ENCODE data around the gene TMEM181. TPM values are rescaled to one million over a fixed set of nuclear protein-coding genes. Genes with fewer than 3 reads are reported as not detected.
A peak's percentile ranks its signal among the peaks of the same experiment; 100 is the strongest.
"Not testable (repeated sequence)": the region's sequence is repeated elsewhere in the genome, so short reads cannot be mapped to it uniquely, and the experiment has no call there.

Gene TMEM181
- total RNA-seq, 1 donor from 2014 or later, result 18.4 TPM

DNA sequence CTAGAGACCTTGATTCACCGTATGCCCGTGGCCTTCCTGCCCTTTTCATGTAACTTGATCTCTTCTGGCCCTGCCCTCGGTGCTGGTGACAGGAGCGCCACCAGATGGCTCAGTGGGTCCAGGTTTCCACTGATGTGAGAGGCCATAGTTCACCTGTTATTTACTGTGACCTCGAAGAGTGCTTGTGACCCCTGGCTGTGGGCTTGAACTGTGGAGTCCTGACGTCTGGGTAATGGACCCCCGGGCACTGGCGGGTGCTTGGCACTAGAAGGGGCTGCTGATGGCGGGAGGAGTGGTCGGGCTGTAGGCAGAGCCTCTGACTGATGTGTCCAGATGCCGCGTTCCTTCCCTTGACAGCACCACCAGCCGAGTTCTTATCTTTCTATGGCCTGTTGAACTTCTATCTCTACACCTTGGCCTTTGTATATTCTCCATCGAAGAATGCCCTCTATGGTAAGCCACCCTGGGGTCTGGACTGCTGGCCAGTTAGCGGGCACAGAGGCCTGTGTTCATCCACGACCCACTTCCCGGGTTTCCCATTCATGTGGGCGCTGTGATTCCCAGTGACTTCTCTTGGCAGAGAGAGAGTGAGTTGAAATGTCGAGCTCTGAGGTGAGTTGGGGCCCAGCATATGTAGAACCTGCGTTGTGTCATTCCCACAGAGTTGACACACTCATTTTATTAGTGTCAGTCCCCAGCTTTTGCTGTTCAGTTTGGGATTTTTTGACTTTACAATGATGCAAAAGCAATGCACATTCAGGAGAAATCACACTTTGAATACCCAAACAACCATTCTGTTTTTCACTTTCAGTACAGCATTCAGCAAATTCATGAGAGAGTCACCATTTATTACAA lies 69.7 kb downstream of the TMEM181 start:
- H3K4me1 ChIP-seq, result peaks cover 29% of the 10 kb centered on the region
- no peaks in the 10 kb centered on the region for H3K9me3 ChIP-seq
- H3K27ac ChIP-seq, result no peak overlapping the region
- H3K4me3 ChIP-seq, result no peak overlapping the region
- DNase-seq (ENCODE audit: extremely low spot score in 2 of 2), result peak in 1 of 2 donors; percentile 93
- H3K36me3 ChIP-seq, result peaks cover 0 to 17% of the 10 kb centered on the region in 2 donors
- intact Hi-C loops (cut with DNase I), result no loop called here
- TF ChIP-seq CTCF (IDR thresholded peaks at IDR 0.05) (no peak), POLR2A (IDR thresholded peaks at IDR 0.05) (no peak), POLR2AphosphoS5 (IDR thresholded peaks at IDR 0.05; ENCODE audit: insufficient read depth in 1 of 2, low read depth in 1 of 2) (no peak)
- H3K27me3 ChIP-seq, result no peaks in the 10 kb centered on the region

DNA sequence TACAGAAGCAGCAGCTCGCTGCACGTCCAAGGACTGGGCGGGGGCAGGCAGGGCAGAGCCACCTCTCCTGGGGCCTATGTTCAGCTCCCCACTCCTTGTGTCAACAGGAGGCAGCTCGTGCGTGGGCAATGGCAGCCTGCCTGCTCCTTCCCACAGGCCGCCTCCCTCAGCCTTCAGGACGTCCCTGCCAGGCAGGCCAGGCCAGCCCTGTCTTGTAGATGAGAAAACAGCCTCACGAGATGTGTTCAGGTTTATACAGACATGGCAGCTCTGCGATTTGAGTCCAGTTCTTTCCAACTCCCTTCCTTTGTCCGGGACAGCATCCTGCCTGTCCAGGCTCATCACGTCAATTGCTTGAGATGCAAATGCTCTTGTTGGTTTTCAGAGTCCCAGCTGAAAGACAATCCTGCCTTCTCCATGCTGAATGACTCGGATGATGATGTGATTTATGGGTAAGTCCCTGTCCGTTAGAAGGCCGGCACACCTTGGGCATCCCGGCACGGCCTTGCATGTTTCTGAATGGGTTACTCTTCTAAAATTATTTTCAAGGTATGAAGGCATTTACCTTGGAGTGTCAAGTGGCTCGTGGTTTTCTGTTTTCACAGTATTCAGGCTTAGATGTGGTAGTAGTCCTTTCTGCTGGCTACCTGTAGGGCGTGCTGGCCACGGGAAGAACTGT lies 71.2 kb downstream of the TMEM181 start:
- peak overlapping the region; percentile 68 for H3K27ac ChIP-seq
- peaks cover 0 to 22% of the 10 kb centered on the region in 2 donors for H3K36me3 ChIP-seq
- H3K27me3 ChIP-seq, result no peaks in the 10 kb centered on the region
- H3K9me3 ChIP-seq, result no peaks in the 10 kb centered on the region
- H3K4me1 ChIP-seq, result peaks cover 29% of the 10 kb centered on the region
- intact Hi-C loops (cut with DNase I), result no loop called here
- TF ChIP-seq CTCF (IDR thresholded peaks at IDR 0.05), result no peak
- peak; percentile 49 to 56 for TF ChIP-seq POLR2AphosphoS5 (IDR thresholded peaks at IDR 0.05; ENCODE audit: insufficient read depth in 1 of 2, low read depth in 1 of 2)
- DNase-seq (ENCODE audit: extremely low spot score in 2 of 2), result peak in 1 of 2 donors; percentile 95
- peak overlapping the region; percentile 0 to 13 for H3K4me3 ChIP-seq

DNA sequence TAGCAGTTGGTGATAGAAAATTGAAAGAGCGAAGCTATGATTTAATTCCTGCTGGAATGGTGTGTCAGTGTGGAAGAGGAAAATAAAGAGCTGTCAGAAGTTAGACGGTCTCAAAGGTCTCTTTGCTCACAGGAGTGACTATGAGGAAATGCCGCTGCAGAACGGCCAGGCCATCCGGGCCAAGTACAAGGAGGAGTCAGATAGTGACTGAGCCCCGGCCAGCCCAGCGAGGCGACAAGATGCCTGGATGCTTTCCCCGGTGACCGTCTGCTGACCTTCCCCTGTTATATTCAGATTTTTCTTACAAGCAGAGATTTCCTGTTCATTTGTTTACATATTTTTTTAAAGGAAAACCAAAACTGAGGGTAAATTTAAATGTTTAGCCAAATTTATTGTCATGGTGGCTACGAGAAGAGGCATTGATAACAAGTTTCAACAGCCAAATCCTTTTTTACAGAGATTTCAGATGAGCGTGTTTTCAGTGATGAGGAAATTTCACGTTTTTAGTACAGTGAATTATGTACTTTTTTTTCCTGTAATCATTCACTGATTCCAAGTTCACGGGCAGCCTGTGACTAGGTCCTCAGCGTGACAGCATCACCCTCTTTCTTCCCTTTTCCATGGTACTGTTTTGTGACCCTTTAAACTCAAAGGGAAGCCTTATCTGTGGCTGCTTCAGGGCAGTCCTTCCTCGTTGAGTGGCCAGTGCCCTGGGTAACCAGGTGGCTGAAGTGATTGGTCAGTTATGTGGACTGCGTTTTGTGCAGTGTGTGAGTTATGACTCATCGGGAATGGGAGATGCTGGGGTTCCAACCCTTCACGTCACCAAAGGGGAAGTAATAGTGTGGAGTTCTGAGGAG lies 72.0 kb downstream of the TMEM181 start:
- TF ChIP-seq CTCF (IDR thresholded peaks at IDR 0.05), result no peak
- no peak for TF ChIP-seq POLR2A (IDR thresholded peaks at IDR 0.05)
- TF ChIP-seq POLR2AphosphoS5 (IDR thresholded peaks at IDR 0.05; ENCODE audit: insufficient read depth in 1 of 2, low read depth in 1 of 2), result peak; percentile 34 to 38
- Histone ChIP-seq H3K27me3 (no peaks in the 10 kb centered on the region), H3K4me3 (peak overlapping the region; percentile 0 to 13), H3K27ac (peak overlapping the region; percentile 68), H3K4me1 (peaks cover 29% of the 10 kb centered on the region), H3K36me3 (peaks cover 0 to 23% of the 10 kb centered on the region in 2 donors), H3K9me3 (no peaks in the 10 kb centered on the region)
- DNase-seq (ENCODE audit: extremely low spot score in 2 of 2), result peak; percentile 87 to 89
- intact Hi-C loops (cut with DNase I), result no loop called here

- H3K4me3 ChIP-seq; DNase-seq (ENCODE audit: extremely low spot score in 2 of 2); H3K9me3 ChIP-seq; intact Hi-C loops (cut with DNase I); H3K27me3 ChIP-seq: not testable (repeated sequence)
- H3K36me3 ChIP-seq, result peaks cover 0 to 21% of the 10 kb centered on the region in 2 donors
- peak overlapping the region; percentile 68 for H3K27ac ChIP-seq
- peaks cover 29% of the 10 kb centered on the region for H3K4me1 ChIP-seq
Measured at GRCh38 chr6:158632538-158633119, 72.7 kb downstream of the TMEM181 start.

DNA sequence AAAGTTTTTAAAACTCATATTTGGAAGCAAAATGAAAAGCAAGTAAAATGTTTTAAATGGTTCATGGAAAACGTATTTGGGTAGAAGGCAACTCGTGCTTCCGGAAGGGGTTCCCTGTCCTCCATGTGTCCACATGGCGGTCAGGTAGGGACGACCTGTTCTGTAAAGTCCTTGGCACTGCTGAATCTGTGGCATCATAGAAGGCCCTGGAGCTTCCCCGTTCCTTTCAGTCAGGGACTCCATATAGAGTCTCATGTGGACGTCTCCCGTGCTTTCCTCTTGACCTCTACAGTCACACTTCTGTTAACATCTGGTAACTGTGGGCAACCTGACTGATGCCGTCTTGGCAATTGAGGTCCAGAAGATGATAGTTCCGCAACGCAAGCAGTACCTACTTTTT lies 73.2 kb downstream of the TMEM181 start:
- Histone ChIP-seq H3K27me3 (no peaks in the 10 kb centered on the region), H3K4me1 (peaks cover 29% of the 10 kb centered on the region), H3K9me3 (no peaks in the 10 kb centered on the region), H3K27ac (no peak overlapping the region), H3K36me3 (peaks cover 0 to 21% of the 10 kb centered on the region in 2 donors), H3K4me3 (no peak overlapping the region)
- DNase-seq (ENCODE audit: extremely low spot score in 2 of 2), result peak in 1 of 2 donors; percentile 85
- intact Hi-C loops (cut with DNase I), result no loop called here
- TF ChIP-seq POLR2A (IDR thresholded peaks at IDR 0.05), result no peak
- no peak for TF ChIP-seq CTCF (IDR thresholded peaks at IDR 0.05)
- no peak for TF ChIP-seq POLR2AphosphoS5 (IDR thresholded peaks at IDR 0.05; ENCODE audit: insufficient read depth in 1 of 2, low read depth in 1 of 2)

All from vagina (tissue), 2 donors.